ENCODE measurements around the gene B3GNT3. TPM values are rescaled to one million over a fixed set of nuclear protein-coding genes. Genes with fewer than 3 reads are reported as not detected.

Gene B3GNT3
- total RNA-seq, 2 donors from 2014 or later, result 2.0 to 6.0 TPM

DNA sequence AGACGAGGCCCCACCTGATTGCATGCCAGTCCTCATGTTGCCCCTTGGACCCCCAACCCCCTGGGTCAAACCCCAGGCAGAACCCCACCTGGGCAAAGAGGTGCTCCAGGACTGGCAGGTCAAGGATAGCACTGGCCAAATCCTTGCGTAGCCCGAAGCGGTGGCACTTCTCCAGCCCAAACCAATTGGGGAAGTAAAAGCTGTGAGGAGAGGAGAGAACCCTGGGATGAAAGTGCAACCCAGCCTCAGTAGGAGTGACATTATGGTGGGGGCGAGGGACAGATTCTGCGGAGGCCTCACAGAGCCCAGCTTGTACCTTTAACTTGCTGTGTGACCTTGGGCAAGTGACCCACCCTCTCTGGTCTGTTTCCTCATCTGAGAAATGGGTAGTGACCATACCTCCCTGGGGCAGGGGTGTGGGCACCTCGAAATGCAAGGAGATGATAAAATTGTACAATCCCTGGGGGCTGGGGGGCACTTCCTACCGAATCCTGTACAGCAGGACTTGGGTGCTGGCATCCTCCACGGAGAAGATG, 48.4 kb downstream of the B3GNT3 start:
- Histone ChIP-seq H3K9me3 (no peaks in the 10 kb centered on the region), H3K4me3 (no peak overlapping the region), H3K27me3 (no peaks in the 10 kb centered on the region), H3K27ac (no peak overlapping the region), H3K4me1 (peaks cover 20% of the 10 kb centered on the region), H3K36me3 (replicated peaks in 1 of 2; ENCODE audit: insufficient read depth in 1 of 2, low read depth in 2 of 2) (no peaks in the 10 kb centered on the region)
- ATAC-seq (no peak), DNase-seq (no peak)
- no peak for TF ChIP-seq POLR2A (IDR thresholded peaks at IDR 0.05)
- TF ChIP-seq, protein P1, sequence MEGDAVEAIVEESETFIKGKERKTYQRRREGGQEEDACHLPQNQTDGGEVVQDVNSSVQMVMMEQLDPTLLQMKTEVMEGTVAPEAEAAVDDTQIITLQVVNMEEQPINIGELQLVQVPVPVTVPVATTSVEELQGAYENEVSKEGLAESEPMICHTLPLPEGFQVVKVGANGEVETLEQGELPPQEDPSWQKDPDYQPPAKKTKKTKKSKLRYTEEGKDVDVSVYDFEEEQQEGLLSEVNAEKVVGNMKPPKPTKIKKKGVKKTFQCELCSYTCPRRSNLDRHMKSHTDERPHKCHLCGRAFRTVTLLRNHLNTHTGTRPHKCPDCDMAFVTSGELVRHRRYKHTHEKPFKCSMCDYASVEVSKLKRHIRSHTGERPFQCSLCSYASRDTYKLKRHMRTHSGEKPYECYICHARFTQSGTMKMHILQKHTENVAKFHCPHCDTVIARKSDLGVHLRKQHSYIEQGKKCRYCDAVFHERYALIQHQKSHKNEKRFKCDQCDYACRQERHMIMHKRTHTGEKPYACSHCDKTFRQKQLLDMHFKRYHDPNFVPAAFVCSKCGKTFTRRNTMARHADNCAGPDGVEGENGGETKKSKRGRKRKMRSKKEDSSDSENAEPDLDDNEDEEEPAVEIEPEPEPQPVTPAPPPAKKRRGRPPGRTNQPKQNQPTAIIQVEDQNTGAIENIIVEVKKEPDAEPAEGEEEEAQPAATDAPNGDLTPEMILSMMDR (IDR thresholded peaks at IDR 0.05), result no peak
- WGBS, 2 donors, result 65 to 80% methylated on average over 8 to 9 of the region's 9 CpGs
- intact Hi-C loops (cut with DNase I), result loop anchor here (10.0 kb wide), 1 partner anchor 139 kb away; no protein-coding TSS in a partner anchor

- Histone ChIP-seq H3K27ac (no peak overlapping the region), H3K4me3 (no peak overlapping the region), H3K9me3 (no peaks in the 10 kb centered on the region), H3K36me3 (replicated peaks in 1 of 2; ENCODE audit: insufficient read depth in 1 of 2, low read depth in 2 of 2) (no peaks in the 10 kb centered on the region), H3K4me1 (peaks cover 20% of the 10 kb centered on the region), H3K27me3 (no peaks in the 10 kb centered on the region)
- TF ChIP-seq, protein P1 (IDR thresholded peaks at IDR 0.05), result no peak
- no peak for TF ChIP-seq POLR2A (IDR thresholded peaks at IDR 0.05)
- ATAC-seq (no peak), DNase-seq (no peak)
- 66 to 76% methylated on average over 14 of the region's 14 CpGs for WGBS, 2 donors
- intact Hi-C loops (cut with DNase I), result loop anchor here (10.0 kb wide), 1 partner anchor 139 kb away; no protein-coding TSS in a partner anchor
Measured at GRCh38 chr19:17843908-17844490, 49.1 kb downstream of the B3GNT3 start.

GRCh38 chr19:17846146-17846545, 51.2 kb downstream of the B3GNT3 start:
- TF ChIP-seq, protein P1 (IDR thresholded peaks at IDR 0.05), result no peak
- no peak for TF ChIP-seq POLR2A (IDR thresholded peaks at IDR 0.05)
- Histone ChIP-seq H3K36me3 (replicated peaks in 1 of 2; ENCODE audit: insufficient read depth in 1 of 2, low read depth in 2 of 2) (no peaks in the 10 kb centered on the region), H3K9me3 (no peaks in the 10 kb centered on the region), H3K27ac (no peak overlapping the region), H3K4me1 (peaks cover 19% of the 10 kb centered on the region), H3K4me3 (no peak overlapping the region), H3K27me3 (no peaks in the 10 kb centered on the region)
- WGBS, 2 donors, result 60 to 69% methylated on average over 6 to 8 of the region's 8 CpGs
- ATAC-seq, result no peak
- DNase-seq, result no peak
- intact Hi-C loops (cut with DNase I), result loop anchor here (10.0 kb wide), 1 partner anchor 141 kb away; no protein-coding TSS in a partner anchor

DNA sequence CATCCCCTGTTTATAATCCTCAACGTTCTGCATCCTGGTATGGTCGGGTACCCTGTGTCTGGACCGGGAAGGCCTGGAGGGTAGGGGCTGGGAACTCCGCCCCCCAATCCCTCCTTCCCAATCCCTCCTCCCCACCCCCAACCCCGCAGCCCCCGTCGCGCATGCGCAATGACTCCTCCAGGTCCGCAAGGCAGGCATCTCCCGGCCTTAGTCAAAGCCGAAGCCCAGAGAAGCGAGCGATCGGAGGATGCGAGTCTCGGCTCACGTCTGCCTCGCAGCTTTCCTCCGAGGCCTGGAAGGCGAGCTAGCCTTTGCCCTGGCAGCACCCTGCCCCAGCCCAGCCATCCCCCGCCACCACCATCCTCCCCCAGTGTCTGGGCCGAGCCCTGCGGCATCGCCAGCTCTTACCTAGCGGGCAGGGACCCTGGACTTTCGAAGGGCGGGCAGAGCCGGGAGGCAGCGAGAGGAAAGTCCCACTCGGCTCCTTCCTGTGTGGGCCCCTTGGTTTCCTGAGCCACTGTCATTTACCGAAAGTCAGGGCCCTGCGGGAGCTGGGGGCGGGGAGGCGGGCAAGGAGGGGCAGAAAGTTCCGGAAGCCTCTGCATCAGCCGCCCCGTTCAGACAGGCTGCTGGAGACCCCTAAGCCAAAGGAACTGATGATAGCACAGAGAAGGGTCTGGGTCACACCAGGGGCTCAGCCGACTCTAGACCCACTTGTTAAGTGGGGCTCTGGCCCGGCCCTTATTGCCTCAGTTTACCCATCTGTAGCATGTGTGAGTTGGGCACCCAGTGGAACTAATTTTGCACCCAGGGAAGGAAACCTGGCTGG, 52.8 kb downstream of the B3GNT3 start, which contains the start of gene JAK3:
TSS of gene JAK3 (minus strand) at position 445 of the 829 bp plus-strand sequence. CDS start 3,565 bp downstream, outside the sequence.
- Histone ChIP-seq H3K4me1 (peaks cover 5% of the 10 kb centered on the region), H3K4me3 (no peak within 1 kb of the TSS), H3K27me3 (no peaks in the 10 kb centered on the region), H3K9me3 (no peaks in the 10 kb centered on the region), H3K36me3 (replicated peaks in 1 of 2; ENCODE audit: insufficient read depth in 1 of 2, low read depth in 2 of 2) (no peaks in the 10 kb centered on the region), H3K27ac (peak within 1 kb of the TSS in 3 of 4 donors; percentile 49 to 77 (median 55))
- TF ChIP-seq, protein P1 (IDR thresholded peaks at IDR 0.05), result no peak
- TF ChIP-seq POLR2A (IDR thresholded peaks at IDR 0.05), result peak in 1 of 3 donors; percentile 33
- DNase-seq, result peak in 3 of 4 donors; percentile 29 to 50 (median 43)
- peak; percentile 39 for ATAC-seq
- intact Hi-C loops (cut with DNase I), result loop anchor here (10.0 kb wide), 1 partner anchor 143 kb away; no protein-coding TSS in a partner anchor
- WGBS, 2 donors, result 0 to 14% methylated on average over 2 to 40 of the region's 40 CpGs
